Right lobe of liver (tissue), 4 donors: ENCODE data around the gene HSPA12B.

Experiments used
- CTCF ChIP-seq, 4 donors: fragments of 200-600 bp in 3 of 4; fragments of 450-650 bp in 1 of 4; IDR thresholded peaks; one replicate each; pipeline versions ENCODE4 v1.5.1 to v1.8.0; 2016 to 2022; ENCODE audit warnings: antibody characterized with exemption in 4 of 4, mild to moderate bottlenecking in 2 of 4
- POLR2A ChIP-seq: fragments of 450-650 bp; IDR thresholded peaks from one replicate; pipeline ENCODE4 v1.6.1; 2017; ENCODE audit warnings: antibody characterized with exemption, mild to moderate bottlenecking
- donor health status: DM: no; HTN: no; CAD: no.
- donor health status: DM: no; HTN: no; CAD: no.
- donor health status: DM: no; HTN: yes; CAD: no.

GRCh38 chr20:3777381-3777715, 44.9 kb downstream of the HSPA12B start:
- TF ChIP-seq POLR2A (no peak), CTCF (IDR thresholded peaks at IDR 0.05) (no peak)
